ENCODE results near the gene UNC13C. TPM values are rescaled to one million over a fixed set of nuclear protein-coding genes. Genes with fewer than 3 reads are reported as not detected.

UNC13C gene
- total RNA-seq, 1 donor from 2014 or later: not detected

GRCh38 chr15:54462511-54462913 is 484.3 kb downstream of the UNC13C start:
- DNase-seq (ENCODE audit: low read depth in 2 of 2): no peak

GRCh38 chr15:54481819-54482218 is 503.6 kb downstream of the UNC13C start:
- DNase-seq (ENCODE audit: low read depth in 2 of 2): no peak

- DNase-seq (ENCODE audit: low read depth in 2 of 2): no peak
These were observed 504.0 kb downstream of the UNC13C start for GRCh38 chr15:54482251-54482650.

GRCh38 chr15:54500330-54500729 is 522.1 kb downstream of the UNC13C start:
- DNase-seq (ENCODE audit: low read depth in 2 of 2): no peak

- DNase-seq (ENCODE audit: low read depth in 2 of 2): no peak
These were observed 524.3 kb downstream of the UNC13C start for GRCh38 chr15:54502416-54503075.

- no peak for DNase-seq (ENCODE audit: low read depth in 2 of 2)
These were observed 526.5 kb downstream of the UNC13C start for GRCh38 chr15:54504695-54505094.

GRCh38 chr15:54506977-54507524 is 528.8 kb downstream of the UNC13C start:
- DNase-seq (ENCODE audit: low read depth in 2 of 2): no peak

GRCh38 chr15:54514601-54515000 is 536.4 kb downstream of the UNC13C start:
- no peak for DNase-seq (ENCODE audit: low read depth in 2 of 2)

- no peak for DNase-seq (ENCODE audit: low read depth in 2 of 2)
These were observed 537.7 kb downstream of the UNC13C start for GRCh38 chr15:54515664-54516582.

- DNase-seq (ENCODE audit: low read depth in 2 of 2): no peak
These were observed 539.1 kb downstream of the UNC13C start for GRCh38 chr15:54517366-54517765.

- no peak for DNase-seq (ENCODE audit: low read depth in 2 of 2)
These were observed 540.1 kb downstream of the UNC13C start for GRCh38 chr15:54518156-54518882.

GRCh38 chr15:54519577-54519976 is 541.3 kb downstream of the UNC13C start:
- no peak for DNase-seq (ENCODE audit: low read depth in 2 of 2)

- no peak for DNase-seq (ENCODE audit: low read depth in 2 of 2)
These were observed 542.4 kb downstream of the UNC13C start for GRCh38 chr15:54520616-54521015.

- no peak for DNase-seq (ENCODE audit: low read depth in 2 of 2)
These were observed 543.0 kb downstream of the UNC13C start for GRCh38 chr15:54521206-54521605.

- no peak for DNase-seq (ENCODE audit: low read depth in 2 of 2)
These were observed 549.8 kb downstream of the UNC13C start for GRCh38 chr15:54528021-54528420.

- no peak for DNase-seq (ENCODE audit: low read depth in 2 of 2)
These were observed 562.5 kb downstream of the UNC13C start for GRCh38 chr15:54540721-54541120.

GRCh38 chr15:54547491-54547890 is 569.2 kb downstream of the UNC13C start:
- no peak for DNase-seq (ENCODE audit: low read depth in 2 of 2)

- no peak for DNase-seq (ENCODE audit: low read depth in 2 of 2)
These were observed 572.7 kb downstream of the UNC13C start for GRCh38 chr15:54550954-54551353.

- DNase-seq (ENCODE audit: low read depth in 2 of 2): no peak
These were observed 578.0 kb downstream of the UNC13C start for GRCh38 chr15:54556231-54556630.

- no peak for DNase-seq (ENCODE audit: low read depth in 2 of 2)
These were observed 581.3 kb downstream of the UNC13C start for GRCh38 chr15:54559405-54560069.

- DNase-seq (ENCODE audit: low read depth in 2 of 2): no peak
These were observed 582.2 kb downstream of the UNC13C start for GRCh38 chr15:54560417-54560816.
